WTC11 (cell line): ENCODE measurements around the gene UGT2A2.

Experiments
- CTCF ChIP-seq: fragments of 200-600 bp; IDR thresholded peaks from 2 replicates; pipeline ENCODE4 v1.8.0; 2022; ENCODE audit warnings: antibody characterized with exemption
- E2F4 ChIP-seq: sonication (generic); formaldehyde crosslinking; IDR thresholded peaks from 2 replicates; pipeline ENCODE4 v1.8.1; 2022; ENCODE audit warnings: low read depth, mild to moderate bottlenecking, moderate library complexity, missing genetic modification reagents, borderline replicate concordance
- ESRRA ChIP-seq: sonication (generic); formaldehyde crosslinking; IDR thresholded peaks from 2 replicates; pipeline ENCODE4 v1.8.1; 2022; ENCODE audit warnings: mild to moderate bottlenecking, missing genetic modification reagents, borderline replicate concordance
- RELA ChIP-seq: sonication (generic); formaldehyde crosslinking; IDR thresholded peaks from 2 replicates; pipeline ENCODE4 v1.8.1; 2022; ENCODE audit warnings: missing genetic modification reagents, mild to moderate bottlenecking, borderline replicate concordance
- ZNF138 ChIP-seq: sonication (generic); formaldehyde crosslinking; conservative IDR thresholded peaks from 2 replicates; pipeline ENCODE4 v1.8.1; 2022; ENCODE audit warnings: mild to moderate bottlenecking, moderate library complexity, missing genetic modification reagents
- ZNF317 ChIP-seq: sonication (generic); formaldehyde crosslinking; IDR thresholded peaks from 2 replicates; pipeline ENCODE4 v1.8.1; 2023; ENCODE audit warnings: low read depth, mild to moderate bottlenecking, moderate library complexity, missing genetic modification reagents, borderline replicate concordance
- ZNF512 ChIP-seq: sonication (generic); formaldehyde crosslinking; IDR thresholded peaks from 2 replicates; pipeline ENCODE4 v1.8.1; 2022; ENCODE audit warnings: missing genetic modification reagents, borderline replicate concordance

GRCh38 chr4:69610484-69610883 lies 29.0 kb downstream of the UGT2A2 start:
- TF ChIP-seq RELA (CRISPR knock-in tag) (no peak), CTCF (no peak), ZNF317 (no peak), ESRRA (no peak), E2F4 (CRISPR knock-in tag) (no peak), ZNF512 (CRISPR knock-in tag) (no peak), ZNF138 (CRISPR knock-in tag) (no peak)
